DOHH2 (cell line): ENCODE data around the gene PHKG2.

ENCODE experiments used
- EZH2phosphoT487 ChIP-seq: fragments of 200-600 bp; sonication (generic); IDR thresholded peaks from 2 replicates; pipeline ENCODE4 v1.6.1; 2017; ENCODE audit warnings: borderline replicate concordance, mild to moderate bottlenecking, antibody characterized with exemption, low read length, moderate library complexity, mixed read lengths
- TF ChIP-seq, protein P1 (sequence below): fragments of 200-600 bp; sonication (generic); IDR thresholded peaks from one replicate; pipeline ENCODE4 v1.5.1; 2014; ENCODE audit warnings: antibody characterized with exemption, mild to moderate bottlenecking, low read depth, low read length; ENCODE audit not compliant: poor library complexity, severe bottlenecking

DNA sequence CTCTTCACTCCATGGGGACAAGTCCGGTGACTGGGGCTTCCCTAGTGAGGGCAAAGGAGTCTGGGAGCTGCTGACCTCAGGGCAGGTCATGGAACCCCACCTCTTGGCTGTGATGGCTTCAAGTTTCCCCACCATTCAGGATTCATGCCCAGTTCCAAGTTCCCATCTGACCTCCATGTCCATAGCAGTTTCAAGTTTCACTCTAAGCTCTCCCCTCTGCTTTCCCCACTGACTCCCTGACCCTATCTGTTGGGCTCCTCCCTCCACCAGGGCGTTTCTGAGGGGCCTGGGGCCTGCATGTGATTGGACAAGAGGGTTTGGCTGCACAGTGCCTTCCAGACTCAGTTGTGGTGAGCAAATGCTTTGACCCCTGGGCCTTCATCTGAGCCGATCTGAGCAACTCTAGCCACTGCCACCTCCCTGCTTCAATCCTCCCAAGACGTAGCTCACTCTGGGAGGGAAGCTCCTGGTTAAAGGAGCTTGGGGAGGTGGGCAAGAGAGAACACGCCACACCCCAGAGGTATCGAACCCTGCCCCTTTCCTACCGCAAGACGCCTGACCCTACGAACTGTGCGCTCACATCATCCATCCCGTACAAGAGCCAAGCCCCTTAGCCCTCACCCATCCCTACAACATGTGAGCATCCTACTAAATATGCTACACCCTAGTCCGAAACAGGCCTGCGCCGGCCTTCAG, 30.5 kb downstream of the PHKG2 start:
- TF ChIP-seq, protein P1, sequence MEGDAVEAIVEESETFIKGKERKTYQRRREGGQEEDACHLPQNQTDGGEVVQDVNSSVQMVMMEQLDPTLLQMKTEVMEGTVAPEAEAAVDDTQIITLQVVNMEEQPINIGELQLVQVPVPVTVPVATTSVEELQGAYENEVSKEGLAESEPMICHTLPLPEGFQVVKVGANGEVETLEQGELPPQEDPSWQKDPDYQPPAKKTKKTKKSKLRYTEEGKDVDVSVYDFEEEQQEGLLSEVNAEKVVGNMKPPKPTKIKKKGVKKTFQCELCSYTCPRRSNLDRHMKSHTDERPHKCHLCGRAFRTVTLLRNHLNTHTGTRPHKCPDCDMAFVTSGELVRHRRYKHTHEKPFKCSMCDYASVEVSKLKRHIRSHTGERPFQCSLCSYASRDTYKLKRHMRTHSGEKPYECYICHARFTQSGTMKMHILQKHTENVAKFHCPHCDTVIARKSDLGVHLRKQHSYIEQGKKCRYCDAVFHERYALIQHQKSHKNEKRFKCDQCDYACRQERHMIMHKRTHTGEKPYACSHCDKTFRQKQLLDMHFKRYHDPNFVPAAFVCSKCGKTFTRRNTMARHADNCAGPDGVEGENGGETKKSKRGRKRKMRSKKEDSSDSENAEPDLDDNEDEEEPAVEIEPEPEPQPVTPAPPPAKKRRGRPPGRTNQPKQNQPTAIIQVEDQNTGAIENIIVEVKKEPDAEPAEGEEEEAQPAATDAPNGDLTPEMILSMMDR: no peak
- TF ChIP-seq EZH2phosphoT487: no peak
